Sciatic nerve (tissue), 2 donors: ENCODE results near the gene MYMK. TPM values are rescaled to one million over a fixed set of nuclear protein-coding genes. Genes with fewer than 3 reads are reported as not detected.
A peak's percentile ranks its signal among the peaks of the same experiment; 100 is the strongest.

Experiments used
- ATAC-seq: fragments of 200-7000 bp; cut with Tn5 transposase; one replicate; pipeline ENCODE4 v1.9.1; 2020; ENCODE audit warnings: mild to moderate bottlenecking, moderate library complexity
- DNase-seq: peaks from one replicate; pipeline ENCODE4 v3.0.0-alpha.2; 2020; ENCODE audit warnings: low spot score
- intact Hi-C: fragments of 100-400 bp; cut with DNase I; formaldehyde crosslinking; loops from one replicate; pipeline ENCODE4 v1.14.2; 2022
- total RNA-seq: library from RNA; stranded (reverse); fragmentation: NEBNext Ultra II Directional; extraction: Animal tissue kit (Norgen Biotek cat#: 25700); gene quantifications from one replicate; pipeline ENCODE4 v1.2.1, GENCODE V29; 2021
- donor health status: DM: no; HTN: no; CAD: no.
- donor health status: DM: no; HTN: no; CAD: no.

The MYMK gene
- total RNA-seq, 1 donor from 2014 or later = not detected

GRCh38 chr9:133477992-133478850 is 46.5 kb downstream of the MYMK start:
- peak; percentile 13 for ATAC-seq
- no peak for DNase-seq

DNA sequence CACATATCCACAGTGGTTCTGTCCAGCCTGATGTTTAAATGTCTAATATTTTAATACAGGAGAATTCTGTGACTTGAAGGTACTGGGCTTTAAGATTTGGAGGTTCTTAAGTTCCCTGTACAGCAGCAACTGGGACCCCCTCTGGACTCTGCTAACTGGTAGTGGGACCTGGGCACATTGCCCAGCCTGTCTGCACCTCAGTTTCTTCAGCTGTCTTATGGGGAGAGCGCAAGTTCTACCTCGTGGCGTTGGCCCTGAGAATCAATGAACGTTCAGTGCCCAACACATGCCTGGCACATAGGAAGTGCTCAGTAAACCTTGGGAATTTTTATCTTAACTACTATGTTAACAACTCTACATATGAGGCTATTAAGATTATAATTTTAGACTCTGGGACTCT is 47.3 kb downstream of the MYMK start:
- no peak for DNase-seq
- ATAC-seq = no peak
- intact Hi-C loops = no loop called here

More at GRCh38 chr9:133477992-133478850, 46.5 kb downstream of the MYMK start:
- intact Hi-C loops = no loop called here

GRCh38 chr9:133476941-133477340 is 47.8 kb downstream of the MYMK start:
- intact Hi-C loops = no loop called here
- no peak for DNase-seq
- ATAC-seq = no peak

DNA sequence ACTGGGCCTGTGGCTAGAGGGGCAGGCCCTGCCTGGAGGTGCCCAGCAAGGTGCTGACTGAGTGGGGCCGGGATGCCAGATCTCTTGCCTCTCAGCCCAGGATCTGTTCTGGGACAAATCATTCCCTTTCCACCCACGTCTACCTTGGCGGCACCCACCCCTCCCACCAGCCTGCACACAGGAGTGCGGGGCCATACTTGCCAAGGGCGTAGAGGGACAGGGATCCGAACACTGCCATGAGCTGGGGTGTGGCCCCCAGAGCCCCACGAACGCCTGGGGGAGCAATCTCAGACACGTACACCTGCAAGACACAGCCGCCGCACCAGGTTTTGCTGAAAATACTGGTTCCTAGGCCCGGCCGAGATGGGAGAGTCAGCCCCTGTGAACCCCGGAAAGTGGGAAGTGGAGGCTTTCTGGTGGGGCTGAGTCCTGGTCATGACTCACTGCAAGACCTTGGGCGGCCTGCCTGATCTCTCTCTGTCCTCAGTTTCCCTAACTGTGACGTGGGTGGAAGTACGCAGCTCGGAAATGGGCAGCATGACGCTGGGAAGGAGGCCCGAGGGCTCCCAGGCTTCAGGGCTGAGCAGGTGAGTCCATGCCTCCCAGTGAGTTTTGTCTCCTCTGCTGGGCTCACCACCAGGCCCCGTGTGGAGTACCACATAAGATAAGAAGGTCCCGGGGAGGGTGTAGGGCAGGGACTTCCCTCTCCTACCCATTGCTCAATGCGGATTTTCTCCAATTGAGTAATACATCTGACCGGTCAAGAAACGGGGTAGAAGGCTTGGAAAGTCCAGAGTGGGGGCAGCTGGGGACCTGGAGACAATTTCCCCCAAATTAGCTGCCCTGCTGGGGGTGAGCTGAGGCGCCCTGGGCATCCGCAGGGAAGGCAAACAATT is 48.5 kb downstream of the MYMK start:
- intact Hi-C loops = no loop called here
- ATAC-seq = no peak
- no peak for DNase-seq

- intact Hi-C loops = no loop called here
- DNase-seq (no peak), ATAC-seq (no peak)
Measured at GRCh38 chr9:133475292-133476012, 49.3 kb downstream of the MYMK start.

DNA sequence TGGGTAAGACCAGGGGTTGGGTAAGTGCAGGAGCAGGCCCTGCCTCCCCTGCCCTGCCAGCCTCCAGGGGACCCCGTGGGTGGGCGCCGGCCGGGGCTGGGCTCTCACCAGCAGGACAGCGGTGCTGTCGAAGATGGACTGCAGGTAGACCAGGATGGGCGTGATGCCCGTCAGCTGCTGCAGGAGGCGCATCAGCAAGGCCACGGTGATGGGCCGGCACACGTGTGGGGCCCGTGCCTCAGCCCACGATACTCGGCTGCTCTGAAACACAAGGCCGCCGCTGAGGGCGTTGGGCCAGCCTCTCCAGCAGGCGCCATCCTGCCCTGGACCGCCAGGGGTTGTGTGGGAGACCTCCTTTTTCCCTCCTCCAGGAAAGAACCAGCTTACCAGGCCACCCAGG is 49.9 kb downstream of the MYMK start:
- intact Hi-C loops = no loop called here
- ATAC-seq (no peak), DNase-seq (no peak)

- ATAC-seq = no peak
- intact Hi-C loops = no loop called here
- DNase-seq = no peak
Measured at GRCh38 chr9:133474215-133474614, 50.5 kb downstream of the MYMK start.

DNA sequence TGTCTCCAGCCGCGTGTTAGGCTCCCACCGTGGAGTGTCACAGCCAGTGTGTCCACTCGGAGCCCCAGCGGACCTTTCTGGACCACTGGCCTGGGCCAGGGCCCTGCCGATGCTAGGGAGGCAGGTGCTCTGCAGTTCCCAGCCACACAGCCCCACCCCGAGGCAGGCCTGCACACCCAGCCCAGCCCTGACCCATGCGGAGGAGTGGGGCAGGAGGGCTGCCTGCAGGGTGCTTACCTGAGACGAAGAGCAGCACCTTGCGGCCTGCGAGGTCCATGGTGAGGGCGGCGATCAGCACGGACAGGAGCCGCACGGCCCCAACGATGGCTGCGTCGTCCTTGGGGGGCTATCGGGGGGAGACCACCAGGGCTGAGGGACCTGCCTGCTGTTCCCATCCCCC is 51.0 kb downstream of the MYMK start:
- ATAC-seq = no peak
- DNase-seq = no peak
- intact Hi-C loops = no loop called here

- ATAC-seq (no peak), DNase-seq (no peak)
- intact Hi-C loops = no loop called here
Measured at GRCh38 chr9:133472753-133473378, 51.9 kb downstream of the MYMK start.

- ATAC-seq (no peak), DNase-seq (no peak)
- intact Hi-C loops = no loop called here
Measured at GRCh38 chr9:133472277-133472645, 52.5 kb downstream of the MYMK start.

GRCh38 chr9:133471551-133472276 is 53.0 kb downstream of the MYMK start:
- intact Hi-C loops = no loop called here
- no peak for DNase-seq
- no peak for ATAC-seq

GRCh38 chr9:133470988-133471387 is 53.8 kb downstream of the MYMK start:
- intact Hi-C loops = no loop called here
- ATAC-seq (no peak), DNase-seq (no peak)

GRCh38 chr9:133470427-133470924 is 54.3 kb downstream of the MYMK start:
- ATAC-seq (no peak), DNase-seq (no peak)

DNA sequence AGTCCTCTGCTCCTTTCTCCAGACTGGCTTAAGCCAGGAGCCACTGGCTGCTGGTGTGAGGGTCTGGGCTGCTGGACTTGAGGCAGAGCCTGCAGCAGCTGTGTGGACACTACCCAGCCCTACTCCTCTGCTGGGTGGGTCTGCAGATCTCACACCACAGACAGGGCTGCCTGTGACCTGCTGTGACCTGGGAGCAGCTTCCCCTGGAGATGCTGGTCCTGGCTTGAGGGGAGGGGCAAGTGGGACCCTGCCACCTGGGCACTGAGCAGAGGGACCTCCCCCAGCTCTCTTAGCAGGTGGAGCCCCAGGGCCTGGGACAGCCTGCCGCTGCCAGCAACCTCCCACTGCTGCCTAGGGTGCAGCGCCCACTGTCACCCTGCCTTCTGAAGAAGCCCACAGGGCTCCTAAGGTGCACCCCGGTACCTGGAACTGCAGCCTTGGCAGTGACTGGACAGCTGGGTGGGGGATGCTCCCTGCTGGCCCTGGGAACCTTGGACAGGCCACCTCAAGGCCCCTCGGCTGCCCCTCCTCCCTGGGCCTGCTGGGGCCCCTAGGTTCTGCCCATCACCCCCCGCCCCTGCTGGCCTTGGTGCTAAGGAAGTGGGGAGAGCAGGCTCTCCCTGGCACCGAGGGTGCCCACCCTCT is 55.9 kb downstream of the MYMK start:
- intact Hi-C loops = no loop called here
- DNase-seq (no peak), ATAC-seq (no peak)

More at GRCh38 chr9:133470427-133470924, 54.3 kb downstream of the MYMK start:
- intact Hi-C loops = no loop called here

DNA sequence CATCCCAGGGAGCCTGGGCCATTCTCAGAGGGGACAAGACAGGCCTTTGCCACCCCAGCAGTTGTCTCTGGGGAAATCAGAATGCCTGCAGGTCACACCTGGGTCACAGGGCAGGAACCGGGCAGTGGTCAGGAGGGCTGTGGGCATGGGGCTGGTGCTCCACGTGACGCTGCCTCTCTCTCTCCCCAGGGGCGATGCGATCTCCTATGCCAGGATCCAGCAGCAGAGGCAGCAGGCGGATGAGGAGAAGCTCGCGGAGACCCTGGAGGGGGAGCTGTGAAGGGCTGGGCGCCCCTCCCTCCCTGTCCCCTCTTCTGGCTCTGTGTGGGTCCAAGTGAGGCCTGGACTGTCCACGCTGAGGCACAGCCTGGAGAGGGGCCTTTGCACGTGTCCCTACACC is 56.4 kb downstream of the MYMK start:
- DNase-seq = no peak
- intact Hi-C loops = no loop called here
- ATAC-seq = no peak

- DNase-seq = no peak
Measured at GRCh38 chr9:133467101-133467500, 57.7 kb downstream of the MYMK start.

DNA sequence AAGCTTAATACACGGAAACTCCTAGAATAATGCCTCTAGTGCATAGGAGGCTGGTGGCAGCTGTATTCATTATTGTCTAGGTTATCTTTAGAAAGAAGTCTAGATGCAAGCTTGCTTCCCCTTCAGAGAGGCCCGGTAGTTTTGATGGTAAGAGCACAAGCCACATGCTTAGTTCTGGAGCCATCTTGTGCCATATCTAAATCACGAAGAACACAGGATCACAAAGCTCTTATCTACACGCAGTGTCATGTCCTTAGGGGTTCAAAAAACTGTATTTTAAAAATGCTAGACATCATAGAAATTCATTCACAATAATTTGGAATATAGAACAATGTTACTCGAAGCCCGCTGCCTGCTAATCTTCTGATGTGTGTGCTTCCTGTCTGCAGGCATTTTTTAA is 58.8 kb downstream of the MYMK start:
- intact Hi-C loops = no loop called here
- no peak for ATAC-seq
- no peak for DNase-seq

More at GRCh38 chr9:133467101-133467500, 57.7 kb downstream of the MYMK start:
- no peak for ATAC-seq
- intact Hi-C loops = no loop called here

GRCh38 chr9:133464638-133465037 is 60.1 kb downstream of the MYMK start:
- no peak for DNase-seq
- intact Hi-C loops = no loop called here
- ATAC-seq = no peak
